H1 (cell line): ENCODE data around the gene CDCA5. TPM values are rescaled to one million over a fixed set of nuclear protein-coding genes. Genes with fewer than 3 reads are reported as not detected.

Source experiments
- CTCF ChIA-PET: fragments of 300-600 bp; sonication (Branson Sonifier 250); formaldehyde crosslinking; loops from one replicate; lab custom pipeline; 2021; ENCODE audit not compliant: partially characterized antibody; lab: Charles Lee
- POLR2A ChIA-PET: fragments of 300-600 bp; sonication (Branson Sonifier 250); formaldehyde crosslinking; loops from one replicate; lab custom pipeline; 2021; ENCODE audit warnings: inconsistent platforms; ENCODE audit not compliant: partially characterized antibody; lab: Charles Lee
- DNase-seq, 2 experiments: peaks; one replicate each; pipeline versions ENCODE4 v3.0.0 to v3.0.0-alpha.2; 2010 to 2022; ENCODE audit warnings: low spot score in 2 of 2, low read depth in 1 of 2, mixed read lengths in 1 of 2
- FAIRE-seq: peaks from 2 replicates; lab custom pipeline; 2011; peaks lifted over from hg19 to GRCh38; lab: Jason Lieb, UNC
- H2AFZ ChIP-seq: 2 replicates; pipeline ENCODE4 v1.8.1; 2012; ENCODE audit warnings: low read length, inconsistent platforms
- H2AK5ac ChIP-seq: 2 replicates; pipeline ENCODE4 v1.6.1; 2013; ENCODE audit warnings: low read depth, low read length
- H2BK120ac ChIP-seq: replicated peaks from 2 replicates; pipeline ENCODE3; 2013; ENCODE audit warnings: low read depth, low read length, inconsistent platforms
- H2BK12ac ChIP-seq: 2 replicates; pipeline ENCODE4 v1.6.1; 2013; ENCODE audit warnings: low read depth, low read length
- H2BK15ac ChIP-seq: 2 replicates; pipeline ENCODE4 v1.6.1; 2013; ENCODE audit warnings: low read length
- H2BK20ac ChIP-seq: 2 replicates; pipeline ENCODE4 v1.6.1; 2013; ENCODE audit warnings: low read length
- H2BK5ac ChIP-seq: 2 replicates; pipeline ENCODE4 v1.6.1; 2013; ENCODE audit warnings: low read depth, low read length
- H3K14ac ChIP-seq: 2 replicates; pipeline ENCODE4 v1.6.1; 2013; ENCODE audit warnings: inconsistent platforms; ENCODE audit not compliant: insufficient read length
- H3K18ac ChIP-seq: 2 replicates; pipeline ENCODE4 v1.6.1; 2013; ENCODE audit warnings: low read length; ENCODE audit errors: extremely low read depth
- H3K23ac ChIP-seq: 2 replicates; pipeline ENCODE4 v1.6.1; 2013; ENCODE audit warnings: inconsistent platforms; ENCODE audit not compliant: insufficient read length
- H3K23me2 ChIP-seq: 2 replicates; pipeline ENCODE4 v1.6.1; 2013; ENCODE audit warnings: low read depth, low read length
- H3K27ac ChIP-seq: 2 replicates; pipeline ENCODE4 v1.6.1; 2011; ENCODE audit warnings: low read depth, low read length, inconsistent platforms
- H3K27me3 ChIP-seq, 4 experiments: replicated peaks in 1 of 4; 1 replicate in 1 of 4; 2 replicates in 3 of 4; pipeline versions ENCODE4 v1.6.1 to v1.8.1; 2011 to 2013; ENCODE audit warnings: low read length in 3 of 4, mild to moderate bottlenecking in 3 of 4, inconsistent platforms in 2 of 4, mixed read lengths in 2 of 4, moderate library complexity in 1 of 4; ENCODE audit not compliant: control insufficient read depth in 3 of 4, insufficient read depth in 3 of 4; ENCODE audit errors: extremely low read depth in 1 of 4
- H3K36me3 ChIP-seq, 4 experiments: 2 replicates each; pipeline versions ENCODE4 v1.6.1 to v1.8.1; 2011 to 2013; ENCODE audit warnings: mild to moderate bottlenecking in 4 of 4, low read length in 3 of 4, moderate library complexity in 2 of 4, control low read depth in 1 of 4, inconsistent platforms in 1 of 4; ENCODE audit not compliant: insufficient read depth in 4 of 4, control insufficient read depth in 2 of 4
- H3K4ac ChIP-seq: replicated peaks from 2 replicates; pipeline ENCODE3; 2013; ENCODE audit warnings: low read length, low read depth, mixed read lengths, inconsistent platforms; ENCODE audit not compliant: insufficient read length
- H3K4me1 ChIP-seq, 4 experiments: replicated peaks in 1 of 4; 1 replicate in 1 of 4; 2 replicates in 3 of 4; pipeline versions ENCODE4 v1.6.1 to v1.8.1; 2011 to 2013; ENCODE audit warnings: low read length in 3 of 4, inconsistent platforms in 2 of 4, mixed read lengths in 1 of 4; ENCODE audit not compliant: insufficient read depth in 4 of 4, control insufficient read depth in 3 of 4
- H3K4me2 ChIP-seq, 2 experiments: 2 replicates each; pipeline versions ENCODE4 v1.6.1 to v1.8.1; 2011 to 2013; ENCODE audit warnings: low read depth in 2 of 2, low read length in 2 of 2, control low read depth in 1 of 2, inconsistent platforms in 1 of 2, mild to moderate bottlenecking in 1 of 2; ENCODE audit not compliant: insufficient read depth in 1 of 2
- H3K4me3 ChIP-seq, 4 experiments: fragments of 200-600, 300-600 bp in 1 of 4; sonication (generic), shearing (Covaris generic), sonication (Bioruptor Twin) in 1 of 4; 2 replicates each; pipeline versions ENCODE4 v1.5.1 to v1.8.1; 2011 to 2016; ENCODE audit warnings: low read length in 4 of 4, low read depth in 3 of 4, control low read depth in 2 of 4, inconsistent platforms in 2 of 4, mild to moderate bottlenecking in 2 of 4, mixed read lengths in 1 of 4, moderate library complexity in 1 of 4; ENCODE audit not compliant: insufficient read depth in 2 of 4; ENCODE audit errors: extremely low read depth in 1 of 4
- H3K56ac ChIP-seq: replicated peaks from 2 replicates; pipeline ENCODE3; 2013; ENCODE audit warnings: low read depth, mild to moderate bottlenecking, mixed read lengths, low read length, inconsistent platforms; ENCODE audit not compliant: insufficient read length
- H3K79me1 ChIP-seq: 2 replicates; pipeline ENCODE4 v1.6.1; 2013; ENCODE audit warnings: low read depth, low read length, control low read depth
- H3K79me2 ChIP-seq, 2 experiments: 2 replicates each; pipeline versions ENCODE4 v1.6.1 to v1.8.1; 2012 to 2013; ENCODE audit warnings: low read length in 2 of 2, mild to moderate bottlenecking in 2 of 2, inconsistent platforms in 1 of 2; ENCODE audit not compliant: insufficient read depth in 2 of 2, control insufficient read depth in 1 of 2
- H3K9ac ChIP-seq, 4 experiments: replicated peaks in 1 of 4; 1 replicate in 1 of 4; 2 replicates in 3 of 4; pipeline versions ENCODE4 v1.6.1 to v1.8.1; 2011 to 2013; ENCODE audit warnings: low read depth in 3 of 4, low read length in 3 of 4, control low read depth in 2 of 4, mild to moderate bottlenecking in 2 of 4, moderate library complexity in 2 of 4, inconsistent platforms in 1 of 4; ENCODE audit errors: extremely low read depth in 1 of 4
- H3K9me3 ChIP-seq, 2 experiments: 2 replicates each; pipeline versions ENCODE4 v1.6.1 to v1.8.1; 2012 to 2013; ENCODE audit warnings: mild to moderate bottlenecking in 2 of 2, moderate library complexity in 2 of 2, control low read depth in 1 of 2, inconsistent platforms in 1 of 2, low read depth in 1 of 2, low read length in 1 of 2, mixed read lengths in 1 of 2; ENCODE audit not compliant: insufficient read depth in 2 of 2
- H4K20me1 ChIP-seq, 2 experiments: replicated peaks in 1 of 2; 2 replicates each; pipeline versions ENCODE3 to v1.8.1; 2011 to 2013; ENCODE audit warnings: inconsistent platforms in 2 of 2, low read length in 2 of 2, mild to moderate bottlenecking in 1 of 2; ENCODE audit not compliant: insufficient read depth in 2 of 2, control insufficient read depth in 1 of 2
- H4K5ac ChIP-seq: 2 replicates; pipeline ENCODE4 v1.6.1; 2013; ENCODE audit warnings: low read length, low read depth, mixed read lengths, inconsistent platforms; ENCODE audit not compliant: insufficient read length
- H4K8ac ChIP-seq: 2 replicates; pipeline ENCODE4 v1.8.0; 2013; ENCODE audit warnings: mild to moderate bottlenecking, moderate library complexity, low read length, inconsistent platforms; ENCODE audit not compliant: insufficient read depth; ENCODE audit errors: extremely low read depth
- H4K91ac ChIP-seq: replicated peaks from 2 replicates; pipeline ENCODE3; 2013; ENCODE audit warnings: low read length, mixed read lengths, inconsistent platforms; ENCODE audit not compliant: insufficient read length
- MAX ChIP-seq: IDR thresholded peaks from 2 replicates; pipeline ENCODE4 v1.6.1; 2012; ENCODE audit warnings: inconsistent platforms
- POU5F1 ChIP-seq: IDR thresholded peaks from 2 replicates; pipeline ENCODE4 v1.6.1; 2011; ENCODE audit warnings: low read depth, mild to moderate bottlenecking, low read length, moderate library complexity
- RNF2 ChIP-seq: fragments of 200-900, 300-1000 bp; sonication (generic); IDR thresholded peaks from 2 replicates; pipeline ENCODE4 v1.7.1; 2016; ENCODE audit warnings: borderline replicate concordance, low read depth, mild to moderate bottlenecking, antibody characterized with exemption, low read length; ENCODE audit not compliant: poor library complexity, severe bottlenecking; ENCODE audit errors: missing control alignments
- WGBS, 2 experiments: shearing (Covaris generic) in 1 of 2; methylation state at CpG; one replicate each; pipeline versions ENCODE4 v1.1.6 to v1.1.7; 2013 to 2015; ENCODE audit warnings: low lambda C conversion rate in 2 of 2, mixed read lengths in 2 of 2, inconsistent platforms in 1 of 2, low coverage in 1 of 2, missing lambda C conversion rate in 1 of 2; ENCODE audit not compliant: insufficient replicate concordance in 2 of 2, insufficient coverage in 1 of 2, insufficient read length in 1 of 2; ENCODE audit errors: extremely low coverage in 1 of 2, missing lambda C conversion rate in 1 of 2; 5-methylcytosine and 5-hydroxymethylcytosine counted together
- polyA plus RNA-seq, 7 experiments: library from polyadenylated mRNA; depleted of rRNA in 3 of 7; stranded (reverse) in 5 of 7; unstranded in 2 of 7; fragments of >200 nt in 5 of 7; fragments of 200-250 nt in 2 of 7; gene quantifications; 1 replicate in 5 of 7; 2 replicates in 1 of 7; 4 replicates in 1 of 7; pipeline versions ENCODE4 v1.2.1 to v1.2.3, GENCODE V29; 2011 to 2013; ENCODE audit warnings: missing spikeins in 2 of 7, mixed read lengths in 2 of 7
- total RNA-seq: library from RNA; stranded (reverse); fragmentation: NEBNext Ultra II Directional; extraction: Animal tissue kit (Norgen Biotek cat#: 25700); gene quantifications from 2 replicates; pipeline ENCODE4 v1.2.1, GENCODE V29; 2021

CDCA5 gene
- total and polyA plus RNA-seq, 2 of the 8 experiments (the other 6 are each of a cell fraction or from before 2014, with no cell fraction given) = 39.2 to 87.0 TPM

DNA sequence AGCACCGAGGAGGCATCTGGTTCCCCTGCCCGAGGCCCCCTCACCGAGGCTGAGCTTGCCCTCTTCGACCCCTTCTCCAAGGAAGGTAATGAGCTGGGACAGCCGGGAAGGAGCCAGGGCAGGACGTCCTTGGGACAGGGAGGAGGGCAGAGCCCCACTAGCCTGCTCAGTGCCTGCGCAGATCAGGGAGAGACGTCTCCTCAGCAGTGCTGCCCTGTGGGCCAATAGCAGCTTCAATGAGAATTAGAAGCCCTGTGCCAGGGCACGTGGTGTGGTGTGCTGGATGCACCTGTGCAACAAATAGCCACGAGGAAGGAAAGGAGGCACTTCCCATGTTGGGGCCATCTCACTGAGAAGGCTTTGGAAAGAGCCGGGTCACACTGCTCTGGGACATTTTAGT, 48.3 kb downstream of the CDCA5 start:
- Histone ChIP-seq H3K23ac (no peak overlapping the region), H3K27me3 (no peaks in the 10 kb centered on the region), H2AK5ac (no peak overlapping the region), H3K18ac (no peak overlapping the region), H3K9ac (no peak overlapping the region), H3K36me3 (no peaks in the 10 kb centered on the region; a peak in 2 of 8 replicates), H2BK15ac (no peak overlapping the region), H3K79me2 (no peaks in the 10 kb centered on the region), H3K4me1 (no peaks in the 10 kb centered on the region), H3K4me2 (no peak overlapping the region), H3K4ac (no peak overlapping the region), H3K9me3 (no peaks in the 10 kb centered on the region), H4K8ac (no peak overlapping the region), H2AFZ (no peak overlapping the region), H3K27ac (no peak overlapping the region), H2BK20ac (no peak overlapping the region), H2BK5ac (no peak overlapping the region), H4K5ac (no peak overlapping the region), H4K91ac (no peak overlapping the region), H3K4me3 (no peak overlapping the region), H3K79me1 (no peaks in the 10 kb centered on the region), H2BK12ac (no peak overlapping the region), H3K56ac (no peak overlapping the region), H3K23me2 (no peaks in the 10 kb centered on the region), H4K20me1 (no peaks in the 10 kb centered on the region), H2BK120ac (no peak overlapping the region), H3K14ac (no peak overlapping the region)
- ChIA-PET POLR2A (interaction anchor here (0.7 to 1.5 kb wide), 4 partner anchors 11 to 77 kb away, joined by 3 to 5 read pairs (median 3); no protein-coding TSS in a partner anchor), CTCF (no interaction called here)
- TF ChIP-seq RNF2 (no peak), MAX (no peak), POU5F1 (no peak)
- FAIRE-seq (no peak), DNase-seq (no peak)
- 80% methylated on average over 11 of the region's 11 CpGs; no CpG with 5 or more reads in 1 of the 2 experiments for WGBS, 2 experiments
